Measurements from ENCODE around the gene ASIC3.
"Not testable (repeated sequence)": the region's sequence is repeated elsewhere in the genome, so short reads cannot be mapped to it uniquely, and the experiment has no call there.

ASIC3 gene

DNA sequence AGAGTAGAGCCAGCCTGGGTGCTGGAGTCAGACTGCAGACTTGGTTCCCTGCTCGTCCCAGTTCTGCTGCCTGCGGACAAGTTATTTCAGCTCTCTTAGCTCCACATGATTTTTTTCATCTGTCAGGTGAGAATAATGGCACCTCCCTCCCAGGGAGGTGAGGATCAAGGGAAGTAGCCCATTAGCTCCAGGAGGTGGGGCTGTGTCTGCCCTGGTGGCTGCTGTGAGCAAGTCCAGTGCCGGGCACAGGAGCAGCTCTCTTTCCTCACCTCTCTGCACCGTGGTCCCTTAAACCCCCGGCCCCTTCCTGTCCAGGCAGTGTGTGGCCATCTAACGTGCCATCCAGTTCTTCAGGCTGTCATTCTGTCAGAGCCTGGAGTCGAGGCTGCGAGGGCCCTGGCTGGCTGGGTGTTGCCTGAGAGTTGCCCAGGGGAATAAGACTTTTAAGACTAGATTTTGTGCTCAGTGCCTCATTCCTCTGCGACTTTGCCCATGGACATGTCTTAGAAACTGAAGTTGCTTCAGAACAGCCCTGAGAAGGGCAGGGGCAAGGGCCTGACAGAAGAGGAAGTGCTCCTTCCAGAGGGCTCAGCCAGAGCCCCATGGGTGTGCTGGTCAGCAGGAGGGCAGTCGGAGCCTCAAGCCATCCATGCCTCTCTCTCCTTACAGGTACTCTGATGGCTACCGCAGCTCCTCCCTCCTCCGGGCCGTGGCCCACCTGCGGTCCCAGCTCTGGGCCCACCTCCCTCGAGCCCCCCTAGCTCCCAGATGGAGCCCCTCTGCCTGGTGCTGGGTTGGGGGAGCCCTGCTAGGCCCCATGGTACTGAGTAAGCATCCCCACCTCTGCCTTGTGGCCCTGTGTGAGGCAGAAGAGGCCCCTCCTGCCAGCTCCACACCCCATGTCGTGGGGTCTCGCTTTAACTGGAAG lies 15.1 kb upstream of the ASIC3 start:
- DNase-seq (ENCODE audit: low read depth), result no peak

- no peak for DNase-seq (ENCODE audit: low read depth)
These were observed 14.5 kb upstream of the ASIC3 start for GRCh38 chr7:151033864-151034249.

GRCh38 chr7:151034312-151035025 lies 13.9 kb upstream of the ASIC3 start:
- no peak for DNase-seq (ENCODE audit: low read depth)

DNA sequence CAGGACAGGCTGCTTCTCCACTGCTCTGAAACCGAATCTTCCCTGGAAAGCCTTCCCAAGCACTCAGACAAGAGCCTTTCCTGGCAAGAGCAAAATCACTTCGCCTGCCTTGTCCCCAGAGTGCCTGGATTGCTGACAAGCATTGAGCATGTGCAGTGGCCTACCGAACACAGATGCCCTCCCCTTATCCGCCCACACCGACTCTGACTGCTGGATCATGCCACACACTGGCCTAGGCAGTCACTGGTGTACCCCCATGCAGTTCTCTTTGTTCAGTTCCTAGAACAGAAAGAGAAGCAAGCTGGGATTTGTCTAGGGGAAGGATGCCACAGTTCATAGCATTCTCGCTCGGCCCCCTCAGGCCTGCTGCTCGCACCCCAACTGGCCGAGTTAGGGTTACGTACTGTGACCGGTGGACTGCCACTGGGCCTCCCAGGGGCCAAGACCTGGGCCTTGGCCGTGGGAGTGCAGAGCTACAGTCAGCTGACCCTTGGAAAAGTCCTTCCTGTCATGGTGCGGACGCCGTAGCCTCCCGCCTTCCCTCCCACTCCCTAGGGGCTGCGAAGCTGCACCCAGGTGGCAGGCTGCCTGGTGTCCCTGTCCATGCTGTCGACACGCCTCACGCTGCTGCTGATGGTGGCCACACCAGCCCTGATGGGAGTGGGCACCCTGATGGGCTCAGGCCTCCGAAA lies 13.2 kb upstream of the ASIC3 start:
- DNase-seq (ENCODE audit: low read depth), result no peak

DNA sequence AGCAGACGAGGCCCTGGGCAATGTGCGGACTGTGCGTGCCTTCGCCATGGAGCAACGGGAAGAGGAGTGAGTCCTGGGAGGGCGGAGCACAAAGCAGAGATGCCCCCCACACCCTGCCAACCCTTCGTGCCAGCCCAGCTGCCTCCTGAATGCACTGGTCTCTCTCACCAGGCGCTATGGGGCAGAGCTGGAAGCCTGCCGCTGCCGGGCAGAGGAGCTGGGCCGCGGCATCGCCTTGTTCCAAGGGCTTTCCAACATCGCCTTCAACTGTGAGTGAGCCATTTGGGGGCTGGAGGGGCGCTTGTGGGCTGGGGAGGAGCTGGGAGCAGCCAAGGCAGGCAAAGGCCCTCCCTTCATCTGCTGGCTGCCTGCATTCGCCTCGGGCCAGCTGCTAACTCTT lies 12.4 kb upstream of the ASIC3 start:
- no peak for DNase-seq (ENCODE audit: low read depth)

GRCh38 chr7:151038951-151039849 lies 9.1 kb upstream of the ASIC3 start:
- DNase-seq (ENCODE audit: low read depth), result peak; percentile 77

DNA sequence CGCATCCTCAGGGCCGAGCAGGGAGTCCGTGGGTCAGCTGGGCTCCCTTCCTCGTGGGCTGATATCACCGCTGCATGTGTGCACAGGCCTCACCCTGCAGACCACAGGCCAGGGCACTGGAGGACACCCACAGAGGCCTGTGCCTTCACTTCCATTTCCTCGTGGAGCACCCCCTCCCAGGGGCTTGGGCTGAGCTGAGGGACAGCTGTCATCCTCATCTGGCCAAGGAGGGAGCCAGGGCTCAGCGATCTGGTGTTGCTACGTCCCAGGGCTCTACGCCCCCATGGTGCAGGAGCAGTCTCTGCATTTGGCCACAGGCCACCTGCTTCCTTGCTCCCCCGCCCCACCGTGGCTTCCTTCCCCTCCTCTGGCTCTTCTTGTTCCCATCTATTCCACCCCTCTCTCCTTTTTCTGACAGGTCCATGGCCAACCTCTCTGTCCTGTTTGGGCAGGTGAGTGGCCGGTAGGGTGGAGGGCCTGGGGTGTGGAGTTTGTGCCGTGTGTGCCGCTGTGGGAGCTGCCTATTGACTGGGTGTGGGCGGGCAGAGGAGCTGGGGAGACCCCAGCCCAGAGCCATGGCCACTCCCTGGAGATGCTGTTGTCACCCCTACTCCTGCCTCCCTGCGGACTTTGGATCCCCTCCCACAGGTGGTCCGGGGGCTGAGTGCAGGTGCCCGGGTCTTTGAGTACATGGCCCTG lies 8.3 kb upstream of the ASIC3 start:
- DNase-seq (ENCODE audit: low read depth), result no peak

GRCh38 chr7:151040616-151041375 lies 7.5 kb upstream of the ASIC3 start:
- no peak for DNase-seq (ENCODE audit: low read depth)

GRCh38 chr7:151043449-151043848 lies 4.9 kb upstream of the ASIC3 start:
- DNase-seq (ENCODE audit: low read depth), result not testable (repeated sequence)

GRCh38 chr7:151043959-151044358 lies 4.4 kb upstream of the ASIC3 start:
- DNase-seq (ENCODE audit: low read depth), result no peak

GRCh38 chr7:151045262-151045661 lies 3.1 kb upstream of the ASIC3 start:
- no peak for DNase-seq (ENCODE audit: low read depth)

- no peak for DNase-seq (ENCODE audit: low read depth)
These were observed 2.4 kb upstream of the ASIC3 start for GRCh38 chr7:151045967-151046366.

GRCh38 chr7:151046603-151047573 lies 1.4 kb upstream of the ASIC3 start:
- no peak for DNase-seq (ENCODE audit: low read depth)

DNA sequence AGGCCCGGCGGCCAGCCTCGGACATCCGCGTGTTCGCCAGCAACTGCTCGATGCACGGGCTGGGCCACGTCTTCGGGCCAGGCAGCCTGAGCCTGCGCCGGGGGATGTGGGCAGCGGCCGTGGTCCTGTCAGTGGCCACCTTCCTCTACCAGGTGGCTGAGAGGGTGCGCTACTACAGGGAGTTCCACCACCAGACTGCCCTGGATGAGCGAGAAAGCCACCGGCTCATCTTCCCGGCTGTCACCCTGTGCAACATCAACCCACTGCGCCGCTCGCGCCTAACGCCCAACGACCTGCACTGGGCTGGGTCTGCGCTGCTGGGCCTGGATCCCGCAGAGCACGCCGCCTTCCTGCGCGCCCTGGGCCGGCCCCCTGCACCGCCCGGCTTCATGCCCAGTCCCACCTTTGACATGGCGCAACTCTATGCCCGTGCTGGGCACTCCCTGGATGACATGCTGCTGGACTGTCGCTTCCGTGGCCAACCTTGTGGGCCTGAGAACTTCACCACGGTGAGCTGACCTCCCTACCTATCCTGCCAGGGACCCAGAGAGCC lies 656 bp downstream of the ASIC3 start:
- no peak for DNase-seq (ENCODE audit: low read depth)

- DNase-seq (ENCODE audit: low read depth), result peak; percentile 49
These were observed 2.8 kb downstream of the ASIC3 start for GRCh38 chr7:151051108-151051507.

DNA sequence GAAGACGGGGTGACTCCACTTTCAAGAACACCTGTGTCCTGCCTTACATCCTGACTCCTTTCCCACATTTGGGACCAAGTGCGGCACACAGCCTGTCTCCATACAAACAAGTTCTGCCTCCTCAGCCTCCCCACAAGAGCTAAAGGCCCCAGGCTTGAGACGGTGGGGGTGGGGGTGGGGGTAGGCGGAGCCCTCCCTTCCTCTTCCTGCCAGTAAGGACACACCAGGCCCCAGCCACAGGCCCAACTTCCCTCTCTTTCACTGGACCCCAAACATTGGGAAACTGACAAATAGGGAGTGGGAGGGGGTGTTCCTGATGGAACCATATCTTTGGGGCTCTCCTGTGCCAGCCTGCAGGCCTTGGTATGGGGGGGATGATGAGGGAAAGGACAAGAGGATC lies 4.8 kb downstream of the ASIC3 start:
- no peak for DNase-seq (ENCODE audit: low read depth)

DNA sequence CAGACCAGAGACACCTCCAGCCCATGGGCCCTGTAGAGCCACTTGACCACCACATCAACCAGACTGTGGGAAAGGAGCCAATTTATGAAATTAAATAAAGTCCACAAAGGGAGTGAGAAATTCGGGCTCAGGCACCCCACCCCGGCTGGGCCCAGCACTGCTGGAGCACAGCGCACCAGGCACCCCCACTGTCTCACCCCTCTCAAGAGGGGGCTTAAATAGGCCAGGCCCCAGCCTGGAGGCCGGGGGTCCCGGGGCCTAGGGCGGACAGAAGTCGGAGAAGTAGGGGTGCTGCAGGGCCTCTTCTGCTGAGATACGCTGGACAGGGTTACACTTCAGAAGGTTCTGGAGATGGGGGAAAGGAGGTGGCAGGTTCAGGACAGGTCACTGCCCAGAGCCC lies 5.4 kb downstream of the ASIC3 start:
- no peak for DNase-seq (ENCODE audit: low read depth)

DNA sequence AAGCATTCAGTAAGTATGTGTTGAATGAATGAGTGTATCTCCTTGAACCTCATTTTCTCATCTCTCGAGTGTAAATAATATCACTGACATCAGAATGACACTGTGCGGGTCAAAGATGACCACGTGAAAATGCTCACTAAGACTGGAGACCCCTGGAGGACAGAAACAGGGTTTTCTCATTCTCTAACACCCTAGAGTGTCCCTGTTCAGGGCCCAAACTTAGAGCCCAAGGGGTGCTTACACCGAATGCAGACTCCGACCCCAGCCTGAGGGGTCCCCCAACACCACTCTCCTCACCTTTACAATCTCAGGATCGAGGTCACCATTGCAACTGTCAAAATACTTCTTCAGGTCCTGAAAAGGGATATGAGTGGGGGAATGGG lies 7.9 kb downstream of the ASIC3 start:
- no peak for DNase-seq (ENCODE audit: low read depth)
